IgD-negative memory B cell (primary cell): ENCODE measurements around the gene BTK. TPM values are rescaled to one million over a fixed set of nuclear protein-coding genes. Genes with fewer than 3 reads are reported as not detected.

Experiments used
- H3K27ac Mint-ChIP-seq, 3 donors: one replicate each; pipeline ENCODE4 v1.8.0; 2020 to 2022; ENCODE audit warnings: mild to moderate bottlenecking in 3 of 3, mixed read lengths in 3 of 3, moderate library complexity in 1 of 3
- H3K27me3 Mint-ChIP-seq: one replicate; pipeline ENCODE4 v1.8.0; 2021; ENCODE audit warnings: mixed read lengths
- H3K36me3 Mint-ChIP-seq: one replicate; pipeline ENCODE4 v1.8.0; 2020; ENCODE audit warnings: mild to moderate bottlenecking, mixed read lengths
- H3K4me1 Mint-ChIP-seq, 3 donors: one replicate each; pipeline ENCODE4 v1.8.0; 2020 to 2022; ENCODE audit warnings: mixed read lengths in 3 of 3, mild to moderate bottlenecking in 1 of 3
- H3K4me3 Mint-ChIP-seq, 4 donors: one replicate each; pipeline ENCODE4 v1.8.0; 2020 to 2022; ENCODE audit warnings: mild to moderate bottlenecking in 4 of 4, mixed read lengths in 4 of 4, moderate library complexity in 3 of 4
- H3K9me3 Mint-ChIP-seq, 3 donors: one replicate each; pipeline ENCODE4 v1.8.0; 2020 to 2021; ENCODE audit warnings: mixed read lengths in 3 of 3, mild to moderate bottlenecking in 1 of 3
- polyA plus RNA-seq: library from polyadenylated mRNA; unstranded; fragments of 300-500 nt; fragmentation: Illumina TruSeq; gene quantifications from one replicate; pipeline ENCODE4 v1.2.3, GENCODE V29; 2021

BTK gene
- polyA plus RNA-seq, result 113 TPM

GRCh38 chrX:101385795-101386541 lies at the start of gene BTK:
Gene BTK (minus strand): TSS chrX:101386191. CDS start chrX:101375284, 10,907 bp downstream.
- H3K9me3 Mint-ChIP-seq, result no peaks in the 10 kb centered on the region
- H3K27ac Mint-ChIP-seq, result peak within 1 kb of the TSS; percentile 26 to 97 (median 79)
- no peaks in the 10 kb centered on the region for H3K36me3 Mint-ChIP-seq
- H3K4me1 Mint-ChIP-seq, result peaks cover 14 to 31% (median 29%) of the 10 kb centered on the region in 3 donors
- H3K4me3 Mint-ChIP-seq, result peak within 1 kb of the TSS; percentile 88 to 97 (median 92)
- H3K27me3 Mint-ChIP-seq, result peaks cover 1% of the 10 kb centered on the region

GRCh38 chrX:101430457-101431078 lies 44.6 kb upstream of the BTK start:
- Mint-ChIP-seq H3K27ac (no peak overlapping the region), H3K9me3 (peaks cover 1 to 5% (median 4%) of the 10 kb centered on the region in 3 donors), H3K27me3 (no peaks in the 10 kb centered on the region), H3K4me3 (no peak overlapping the region), H3K36me3 (peaks cover 6% of the 10 kb centered on the region), H3K4me1 (peaks cover 0 to 2% (median 0%) of the 10 kb centered on the region in 3 donors)

- H3K36me3 Mint-ChIP-seq, result peaks cover 6% of the 10 kb centered on the region
- H3K9me3 Mint-ChIP-seq, result peaks cover 1 to 5% (median 4%) of the 10 kb centered on the region in 3 donors
- H3K4me3 Mint-ChIP-seq, result no peak overlapping the region
- no peak overlapping the region for H3K27ac Mint-ChIP-seq
- H3K4me1 Mint-ChIP-seq, result peaks cover 0 to 2% (median 0%) of the 10 kb centered on the region in 3 donors
- H3K27me3 Mint-ChIP-seq, result no peaks in the 10 kb centered on the region
These were observed 43.9 kb upstream of the BTK start for GRCh38 chrX:101429934-101430333.

- Mint-ChIP-seq H3K4me1 (peaks cover 0 to 2% (median 0%) of the 10 kb centered on the region in 3 donors), H3K36me3 (peaks cover 6% of the 10 kb centered on the region), H3K27ac (no peak overlapping the region), H3K27me3 (no peaks in the 10 kb centered on the region), H3K4me3 (no peak overlapping the region), H3K9me3 (peaks cover 1 to 4% (median 3%) of the 10 kb centered on the region in 3 donors)
These were observed 42.0 kb upstream of the BTK start for GRCh38 chrX:101427954-101428353.

GRCh38 chrX:101419489-101419888 lies 33.5 kb upstream of the BTK start:
- Mint-ChIP-seq H3K27me3 (peaks cover 6% of the 10 kb centered on the region), H3K4me3 (peak overlapping the region in 3 of 4 donors; percentile 31 to 69 (median 59)), H3K36me3 (no peaks in the 10 kb centered on the region), H3K27ac (peak overlapping the region in 1 of 3 donors; percentile 28), H3K9me3 (no peaks in the 10 kb centered on the region), H3K4me1 (peaks cover 8 to 18% (median 9%) of the 10 kb centered on the region in 3 donors)

- Mint-ChIP-seq H3K36me3 (no peaks in the 10 kb centered on the region), H3K27ac (peak overlapping the region; percentile 6 to 88 (median 28)), H3K27me3 (peaks cover 6% of the 10 kb centered on the region), H3K4me1 (peaks cover 9 to 18% (median 10%) of the 10 kb centered on the region in 3 donors), H3K9me3 (no peaks in the 10 kb centered on the region), H3K4me3 (peak overlapping the region; percentile 61 to 96 (median 78))
These were observed 32.2 kb upstream of the BTK start for GRCh38 chrX:101417981-101418841.

- Mint-ChIP-seq H3K4me3 (peak overlapping the region in 3 of 4 donors; percentile 61 to 86 (median 69)), H3K27ac (peak overlapping the region in 2 of 3 donors; percentile 86 to 88), H3K27me3 (peaks cover 6% of the 10 kb centered on the region), H3K36me3 (peaks cover under 1% of the 10 kb centered on the region), H3K4me1 (peaks cover 13 to 27% (median 17%) of the 10 kb centered on the region in 3 donors), H3K9me3 (no peaks in the 10 kb centered on the region)
These were observed 31.2 kb upstream of the BTK start for GRCh38 chrX:101417190-101417589.

GRCh38 chrX:101416691-101417090 lies 30.7 kb upstream of the BTK start:
- Mint-ChIP-seq H3K27me3 (peaks cover 6% of the 10 kb centered on the region), H3K4me1 (peaks cover 18 to 32% (median 22%) of the 10 kb centered on the region in 3 donors), H3K9me3 (no peaks in the 10 kb centered on the region)

GRCh38 chrX:101415180-101416145 lies 29.5 kb upstream of the BTK start:
- H3K4me1 Mint-ChIP-seq, result peaks cover 22 to 35% (median 25%) of the 10 kb centered on the region in 3 donors

More at GRCh38 chrX:101416691-101417090, 30.7 kb upstream of the BTK start:
- peak overlapping the region in 1 of 4 donors; percentile 18 for H3K4me3 Mint-ChIP-seq
- H3K27ac Mint-ChIP-seq, result peak overlapping the region in 1 of 3 donors; percentile 86
- peaks cover 4% of the 10 kb centered on the region for H3K36me3 Mint-ChIP-seq

GRCh38 chrX:101411984-101412383 lies 26.0 kb upstream of the BTK start:
- Mint-ChIP-seq H3K27ac (peak overlapping the region; percentile 37 to 84 (median 71)), H3K4me1 (peaks cover 24 to 36% (median 27%) of the 10 kb centered on the region in 3 donors), H3K27me3 (no peaks in the 10 kb centered on the region), H3K36me3 (peaks cover 4% of the 10 kb centered on the region), H3K4me3 (peak overlapping the region in 3 of 4 donors; percentile 13 to 39 (median 24)), H3K9me3 (no peaks in the 10 kb centered on the region)

More at GRCh38 chrX:101415180-101416145, 29.5 kb upstream of the BTK start:
- Mint-ChIP-seq H3K36me3 (peaks cover 4% of the 10 kb centered on the region), H3K9me3 (no peaks in the 10 kb centered on the region), H3K4me3 (peak overlapping the region; percentile 19 to 84 (median 62)), H3K27me3 (peaks cover 5% of the 10 kb centered on the region), H3K27ac (peak overlapping the region; percentile 20 to 40 (median 30))

- Mint-ChIP-seq H3K4me3 (peak overlapping the region; percentile 30 to 76 (median 61)), H3K36me3 (peaks cover 4% of the 10 kb centered on the region), H3K27ac (peak overlapping the region in 1 of 3 donors; percentile 82), H3K9me3 (no peaks in the 10 kb centered on the region), H3K27me3 (no peaks in the 10 kb centered on the region), H3K4me1 (peaks cover 20 to 37% (median 26%) of the 10 kb centered on the region in 3 donors)
These were observed 24.5 kb upstream of the BTK start for GRCh38 chrX:101410461-101410860.

GRCh38 chrX:101409043-101409442 lies 23.1 kb upstream of the BTK start:
- Mint-ChIP-seq H3K4me3 (peak overlapping the region; percentile 63 to 95 (median 83)), H3K27me3 (no peaks in the 10 kb centered on the region), H3K36me3 (peaks cover 4% of the 10 kb centered on the region), H3K27ac (peak overlapping the region; percentile 23 to 99 (median 87)), H3K4me1 (peaks cover 15 to 32% (median 22%) of the 10 kb centered on the region in 3 donors), H3K9me3 (no peaks in the 10 kb centered on the region)

- H3K9me3 Mint-ChIP-seq, result no peaks in the 10 kb centered on the region
- H3K27me3 Mint-ChIP-seq, result no peaks in the 10 kb centered on the region
- peaks cover 4% of the 10 kb centered on the region for H3K36me3 Mint-ChIP-seq
- H3K27ac Mint-ChIP-seq, result peak overlapping the region; percentile 87 to 99 (median 97)
- peak overlapping the region; percentile 76 to 96 (median 92) for H3K4me3 Mint-ChIP-seq
- peaks cover 15 to 32% (median 22%) of the 10 kb centered on the region in 3 donors for H3K4me1 Mint-ChIP-seq
These were observed 22.5 kb upstream of the BTK start for GRCh38 chrX:101408532-101408841.
